Endothelial cell of umbilical vein (primary cell): ENCODE data around the gene GAK. TPM values are rescaled to one million over a fixed set of nuclear protein-coding genes. Genes with fewer than 3 reads are reported as not detected.

Source experiments
- BruUV-seq: library from RNA; stranded (reverse); fragments of 400-500 nt; replicated peaks from 2 replicates; lab custom pipeline; 2021; lab: Mats Ljungman, UMichigan
- CTCF ChIA-PET: fragments of 300-600, 350-600 bp; sonication (Branson Sonifier 250); formaldehyde crosslinking; loops from one replicate; lab custom pipeline; 2021; ENCODE audit warnings: antibody characterized with exemption, inconsistent platforms; lab: Charles Lee
- POLR2A ChIA-PET: fragments of 300-600, 350-600 bp; sonication (Branson Sonifier 250); formaldehyde crosslinking; loops from one replicate; lab custom pipeline; 2021; ENCODE audit warnings: antibody characterized with exemption, inconsistent platforms; lab: Charles Lee
- DNase-seq: peaks from one replicate; pipeline ENCODE4 v3.0.0-alpha.2; 2011; ENCODE audit warnings: low read depth, low spot score
- FAIRE-seq: peaks from 2 replicates; lab custom pipeline; 2011; peaks lifted over from hg19 to GRCh38; lab: Jason Lieb, UNC
- H2AFZ ChIP-seq: 2 replicates; pipeline ENCODE4 v1.6.0; 2012; ENCODE audit warnings: low read depth, low read length, control low read depth, inconsistent platforms
- H3K27ac ChIP-seq: 2 replicates; pipeline ENCODE4 v1.5.1; 2011; ENCODE audit warnings: low read depth, mild to moderate bottlenecking, control low read depth, low read length, moderate library complexity; ENCODE audit not compliant: insufficient read depth
- H3K27me3 ChIP-seq, 2 experiments: 2 replicates each; pipeline versions ENCODE4 v1.6.0 to v1.6.1; 2011; ENCODE audit warnings: low read length in 2 of 2, mixed read lengths in 1 of 2; ENCODE audit not compliant: control insufficient read depth in 2 of 2, insufficient read depth in 2 of 2
- H3K36me3 ChIP-seq, 2 experiments: 2 replicates in 1 of 2; 3 replicates in 1 of 2; pipeline ENCODE4 v1.5.1; 2011; ENCODE audit warnings: low read length in 2 of 2, mild to moderate bottlenecking in 1 of 2, moderate library complexity in 1 of 2; ENCODE audit not compliant: control insufficient read depth in 2 of 2, insufficient read depth in 2 of 2; ENCODE audit errors: extremely low read depth in 1 of 2
- H3K4me1 ChIP-seq: 3 replicates; pipeline ENCODE4 v1.5.1; 2011; ENCODE audit warnings: mild to moderate bottlenecking, low read length; ENCODE audit not compliant: control insufficient read depth, insufficient read depth; ENCODE audit errors: extremely low read depth
- H3K4me2 ChIP-seq: 2 replicates; pipeline ENCODE4 v1.6.1; 2011; ENCODE audit warnings: low read length, control low read depth, mixed read lengths; ENCODE audit not compliant: insufficient read depth
- H3K4me3 ChIP-seq, 3 experiments: fragments of 200-600 bp in 1 of 3; sonication (generic), shearing (Covaris generic) in 1 of 3; replicated peaks in 1 of 3; 2 replicates each; pipeline ENCODE4 v1.5.1; 2011 to 2016; ENCODE audit warnings: control low read depth in 3 of 3, low read length in 3 of 3, mild to moderate bottlenecking in 2 of 3, inconsistent platforms in 1 of 3, low read depth in 1 of 3, moderate library complexity in 1 of 3; ENCODE audit not compliant: insufficient read depth in 1 of 3
- H3K79me2 ChIP-seq: 2 replicates; pipeline ENCODE4 v1.6.0; 2012; ENCODE audit warnings: low read length, inconsistent platforms; ENCODE audit not compliant: control insufficient read depth, insufficient read depth
- H3K9ac ChIP-seq: replicated peaks from 2 replicates; pipeline ENCODE3; 2011; ENCODE audit warnings: low read length, control low read depth; ENCODE audit not compliant: insufficient read depth; ENCODE audit errors: extremely low read depth
- H3K9me1 ChIP-seq: replicated peaks from 3 replicates; pipeline ENCODE4 v1.6.0; 2011; ENCODE audit warnings: mild to moderate bottlenecking, low read length; ENCODE audit not compliant: control insufficient read depth, insufficient read depth; ENCODE audit errors: extremely low read depth
- H3K9me3 ChIP-seq: replicated peaks from 2 replicates; pipeline ENCODE4 v1.5.1; 2012; ENCODE audit warnings: low read length, inconsistent platforms; ENCODE audit not compliant: control insufficient read depth, insufficient read depth
- H4K20me1 ChIP-seq: replicated peaks from 2 replicates; pipeline ENCODE3; 2011; ENCODE audit warnings: mild to moderate bottlenecking, low read length; ENCODE audit not compliant: control insufficient read depth, insufficient read depth; ENCODE audit errors: extremely low read depth
- CTCF ChIP-seq, 2 donors: IDR thresholded peaks; 1 replicate in 1 of 2; 2 replicates in 1 of 2; pipeline ENCODE4 v1.5.1; 2011; ENCODE audit warnings: low read length in 2 of 2, mild to moderate bottlenecking in 2 of 2, moderate library complexity in 2 of 2, control low read depth in 1 of 2, inconsistent platforms in 1 of 2, low read depth in 1 of 2; ENCODE audit not compliant: insufficient read depth in 1 of 2; ENCODE audit errors: extremely low read depth in 1 of 2
- EZH2 ChIP-seq: IDR thresholded peaks from 2 replicates; pipeline ENCODE4 v1.6.1; 2012; ENCODE audit warnings: borderline replicate concordance, low read depth, mild to moderate bottlenecking, moderate library complexity, low read length, inconsistent platforms; ENCODE audit not compliant: severe bottlenecking
- FOS ChIP-seq: IDR thresholded peaks from 2 replicates; pipeline ENCODE4 v1.6.1; 2011; ENCODE audit warnings: mild to moderate bottlenecking, low read length, moderate library complexity, borderline replicate concordance; ENCODE audit not compliant: insufficient read depth
- GATA2 ChIP-seq: IDR thresholded peaks from 2 replicates; pipeline ENCODE4 v1.7.0; 2011; ENCODE audit warnings: low read depth, mild to moderate bottlenecking, moderate library complexity, mixed read lengths, low read length; ENCODE audit not compliant: insufficient read length, insufficient read depth
- JUN ChIP-seq: IDR thresholded peaks from 2 replicates; pipeline ENCODE4 v1.6.1; 2011; ENCODE audit warnings: borderline replicate concordance, low read depth; ENCODE audit not compliant: insufficient read length, insufficient read depth
- MAX ChIP-seq: IDR thresholded peaks from 2 replicates; pipeline ENCODE4 v1.6.1; 2011; ENCODE audit not compliant: insufficient read depth, insufficient read length
- MYC ChIP-seq: IDR thresholded peaks from one replicate; pipeline ENCODE4 v1.6.1; 2011; ENCODE audit warnings: mild to moderate bottlenecking, low read depth, low read length
- POLR2A ChIP-seq: IDR thresholded peaks from 2 replicates; pipeline ENCODE4 v1.6.1; 2012; ENCODE audit warnings: low read depth, mild to moderate bottlenecking, control low read depth, low read length
- POLR2AphosphoS5 ChIP-seq: IDR thresholded peaks from 2 replicates; pipeline ENCODE4 v1.6.1; 2012; ENCODE audit warnings: low read depth, mild to moderate bottlenecking, control low read depth, low read length, moderate library complexity; ENCODE audit not compliant: insufficient read depth
- dilution Hi-C: fragments of 300-500 bp; cut with MboI; formaldehyde crosslinking; loops from one replicate; pipeline ENCODE4 v1.15.0; 2019; ENCODE audit warnings: low sequenced_read_pairs; ENCODE audit not compliant: extremely low pct_ligation_motif_present
- intact Hi-C: fragments of 100-400 bp; cut with micrococcal nuclease; formaldehyde crosslinking; loops from one replicate; pipeline ENCODE4 v1.10.0; 2022
- polyA plus RNA-seq, 4 experiments: library from polyadenylated mRNA; depleted of rRNA in 3 of 4; stranded (reverse) in 3 of 4; unstranded in 1 of 4; fragments of >200 nt; gene quantifications; 2 replicates each; pipeline versions ENCODE4 v1.2.1 to v1.2.3, GENCODE V29; 2011 to 2012; ENCODE audit warnings: missing spikeins in 1 of 4
- total RNA-seq: library from RNA; stranded (reverse); gene quantifications from 2 replicates; pipeline ENCODE4 v1.2.3, GENCODE V29; 2021

GAK gene
- total and polyA plus RNA-seq, 2 donors (not counting 3 experiments of a cell fraction or from before 2014, with no cell fraction given), result 49.6 to 109 TPM

GRCh38 chr4:910366-911091 lies 21.6 kb downstream of the GAK start:
- H3K9me1 ChIP-seq, result no peaks in the 10 kb centered on the region
- dilution Hi-C loops, result no loop called here
- no peak overlapping the region for H3K27ac ChIP-seq
- TF ChIP-seq MAX (no peak), JUN (no peak), FOS (no peak), CTCF (IDR thresholded peaks at IDR 0.05; ENCODE audit: extremely low read depth in 1 of 2, insufficient read depth in 1 of 2, low read depth in 1 of 2, low read length in 2 of 2) (no peak), POLR2AphosphoS5 (no peak), MYC (no peak), POLR2A (no peak), EZH2 (no peak), GATA2 (no peak)
- intact Hi-C loops, result no loop called here
- no peak for FAIRE-seq
- H3K9me3 ChIP-seq, result no peaks in the 10 kb centered on the region
- CTCF ChIA-PET, result interaction anchor here (1.5 kb wide), 1 partner anchor 21 kb away, joined by 3 read pairs; the partner anchor contains the start of genes GAK and TMEM175
- no peak overlapping the region for H3K4me3 ChIP-seq
- no peak overlapping the region for H3K4me2 ChIP-seq
- no peak overlapping the region for H3K9ac ChIP-seq
- POLR2A ChIA-PET, result no interaction called here
- no peaks in the 10 kb centered on the region for H4K20me1 ChIP-seq
- H3K79me2 ChIP-seq, result peaks cover 30% of the 10 kb centered on the region
- DNase-seq, result no peak
- no peaks in the 10 kb centered on the region for H3K27me3 ChIP-seq
- no peak overlapping the region for H2AFZ ChIP-seq
- H3K4me1 ChIP-seq, result peaks cover 14% of the 10 kb centered on the region
- H3K36me3 ChIP-seq, result peaks cover 4 to 9% of the 10 kb centered on the region in 2 experiments
- BruUV-seq, result no TSS peak
